HepG2 (cell line): ENCODE measurements around the gene ESR1. TPM values are rescaled to one million over a fixed set of nuclear protein-coding genes. Genes with fewer than 3 reads are reported as not detected.
A peak's percentile ranks its signal among the peaks of the same experiment; 100 is the strongest.

Source experiments
- AKNA ChIP-seq: sonication (generic); formaldehyde crosslinking; IDR thresholded peaks from 2 replicates; pipeline ENCODE4 v1.4.0; 2020; ENCODE audit warnings: missing genetic modification reagents, borderline replicate concordance
- BCL6 ChIP-seq: IDR thresholded peaks from 2 replicates; pipeline ENCODE4 v1.6.1; 2016; ENCODE audit warnings: missing genetic modification reagents, missing compliant biosample characterization
- FOSL2 ChIP-seq: sonication (generic); formaldehyde crosslinking; IDR thresholded peaks from 2 replicates; pipeline ENCODE4 v1.4.0; 2020; ENCODE audit warnings: missing genetic modification reagents
- GATAD2A ChIP-seq: IDR thresholded peaks from 2 replicates; pipeline ENCODE4 v1.6.1; 2016
- HOMEZ ChIP-seq: IDR thresholded peaks from 2 replicates; pipeline ENCODE4 v1.6.1; 2016; ENCODE audit warnings: low read depth
- IKZF4 ChIP-seq: sonication (generic); formaldehyde crosslinking; IDR thresholded peaks from 2 replicates; pipeline ENCODE4 v1.5.1; 2020; ENCODE audit warnings: borderline replicate concordance, mild to moderate bottlenecking, low read depth, missing genetic modification reagents; ENCODE audit errors: not compliant biosample characterization
- KDM2A ChIP-seq: sonication (generic); formaldehyde crosslinking; IDR thresholded peaks from 2 replicates; pipeline ENCODE4 v1.4.0; 2020; ENCODE audit warnings: low read depth, missing genetic modification reagents, borderline replicate concordance
- MBD4 ChIP-seq: IDR thresholded peaks from 2 replicates; pipeline ENCODE4 v1.6.1; 2012; ENCODE audit warnings: low read length, inconsistent platforms, borderline replicate concordance
- RAD21 ChIP-seq: fragments of 450-650 bp; formaldehyde crosslinking; IDR thresholded peaks from 2 replicates; pipeline ENCODE4 v1.5.0; 2020; ENCODE audit warnings: mild to moderate bottlenecking
- SP2 ChIP-seq: sonication (generic); formaldehyde crosslinking; IDR thresholded peaks from 2 replicates; pipeline ENCODE4 v1.5.1; 2020; ENCODE audit warnings: mild to moderate bottlenecking, missing genetic modification reagents
- XRCC5 ChIP-seq: fragments of 200-400 bp; formaldehyde crosslinking; optimal IDR thresholded peaks from 2 replicates; pipeline ENCODE3; 2017; ENCODE audit warnings: mild to moderate bottlenecking, low read length
- ZFP91 ChIP-seq: sonication (generic); formaldehyde crosslinking; IDR thresholded peaks from 2 replicates; pipeline ENCODE4 v1.9.0; 2022; ENCODE audit warnings: missing genetic modification reagents, mild to moderate bottlenecking, borderline replicate concordance
- ZNF317 ChIP-seq: sonication (generic); formaldehyde crosslinking; IDR thresholded peaks from 2 replicates; pipeline ENCODE4 v1.5.0; 2020; ENCODE audit warnings: mild to moderate bottlenecking, missing genetic modification reagents
- ZNF501 ChIP-seq: sonication (generic); formaldehyde crosslinking; IDR thresholded peaks from 2 replicates; pipeline ENCODE4 v1.5.1; 2020; ENCODE audit warnings: mild to moderate bottlenecking, moderate library complexity, missing genetic modification reagents
- ZNF605 ChIP-seq: sonication (generic); formaldehyde crosslinking; IDR thresholded peaks from 2 replicates; pipeline ENCODE4 v1.8.0; 2022; ENCODE audit warnings: mild to moderate bottlenecking, missing genetic modification reagents
- polyA plus RNA-seq, 8 experiments: library from polyadenylated mRNA; depleted of rRNA in 3 of 8; stranded (reverse) in 7 of 8; unstranded in 1 of 8; fragments of >200 nt; fragmentation: Illumina TruSeq in 4 of 8; extraction: Trizol in 4 of 8; gene quantifications; 2 replicates each; pipeline versions ENCODE4 v1.2.1 to v1.2.3, GENCODE V29; 2011 to 2016; ENCODE audit warnings: low read depth in 4 of 8, missing spikeins in 1 of 8, mixed read lengths in 1 of 8; ENCODE audit not compliant: insufficient read depth in 1 of 8
- total RNA-seq, 5 experiments: library from RNA; depleted of rRNA; stranded (reverse); fragments of >200 nt; fragmentation: Illumina TruSeq; extraction: Trizol; gene quantifications; 2 replicates each; pipeline ENCODE4 v1.2.3, GENCODE V29; 2016; ENCODE audit warnings: low read depth in 1 of 5
- TF ChIP-seq, protein P1 (sequence below): IDR thresholded peaks from 2 replicates; pipeline ENCODE4 v1.4.0; 2020; ENCODE audit warnings: mild to moderate bottlenecking, missing genetic modification reagents

Gene ESR1
- total and polyA plus RNA-seq, 2 of the 13 experiments (the other 11 are each of a cell fraction or from before 2014, with no cell fraction given): not detected

DNA sequence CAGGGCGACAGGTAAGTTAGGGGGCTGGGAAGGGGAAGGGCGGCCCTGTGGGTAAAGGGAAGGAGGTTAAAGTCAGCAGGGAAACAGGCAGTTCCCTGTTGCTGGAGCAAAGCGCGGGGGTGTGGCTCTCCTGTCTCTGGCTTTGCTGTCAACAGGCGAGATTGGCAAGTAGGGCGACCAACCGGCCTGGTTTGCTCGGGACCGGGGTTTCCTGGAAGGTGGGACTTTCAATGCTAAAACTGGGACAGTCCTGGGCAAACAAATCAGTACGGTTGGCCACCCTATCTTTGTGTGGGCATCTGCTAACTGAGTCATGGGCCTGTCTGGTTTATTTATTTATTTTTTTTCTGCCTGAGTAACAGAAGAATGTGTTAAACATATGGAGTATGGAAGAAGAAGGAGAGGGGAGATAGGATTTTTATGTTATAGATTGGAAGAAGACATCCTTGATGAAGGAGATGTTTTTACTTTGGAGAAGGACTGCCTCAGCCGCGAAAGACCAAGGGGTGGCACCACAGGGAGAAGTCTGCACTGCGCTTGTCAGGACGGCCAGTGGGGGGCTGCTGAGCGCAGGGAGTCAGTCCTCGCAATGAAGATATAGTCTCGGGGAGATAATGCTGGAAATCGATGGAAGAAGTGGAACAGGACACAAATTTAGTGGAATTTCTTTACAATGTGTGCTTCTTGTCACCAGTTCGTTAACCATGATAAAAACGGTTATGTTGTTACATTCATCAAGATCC is 43.4 kb upstream of the ESR1 start (continued):
- TF ChIP-seq XRCC5 (peak; percentile 79), BCL6 (CRISPR knock-in tag) (peak; percentile 20; the same call in 1 of the 2 replicates), MBD4 (no peak), GATAD2A (0 out of 2 replicates have a peak, but pooled peaks have one; percentile 20), HOMEZ (0 out of 2 replicates have a peak, but pooled peaks have one; percentile 15), ZNF605 (CRISPR knock-in tag) (peak; percentile 27; the same call in 1 of the 2 replicates), ZNF317 (peak; percentile 75; the same call in 1 of the 2 replicates), ZNF501 (CRISPR knock-in tag) (peak; percentile 39; the same call in 1 of the 2 replicates), FOSL2 (0 out of 2 replicates have a peak, but pooled peaks have one; percentile 17), SP2 (CRISPR knock-in tag) (peak; percentile 70), KDM2A (CRISPR knock-in tag) (peak; percentile 49; the same call in 1 of the 2 replicates), IKZF4 (CRISPR knock-in tag) (no peak), ZFP91 (CRISPR knock-in tag) (0 out of 2 replicates have a peak, but pooled peaks have one; percentile 30), AKNA (CRISPR knock-in tag) (no peak), RAD21 (peak; percentile 54)
- TF ChIP-seq, protein P1, sequence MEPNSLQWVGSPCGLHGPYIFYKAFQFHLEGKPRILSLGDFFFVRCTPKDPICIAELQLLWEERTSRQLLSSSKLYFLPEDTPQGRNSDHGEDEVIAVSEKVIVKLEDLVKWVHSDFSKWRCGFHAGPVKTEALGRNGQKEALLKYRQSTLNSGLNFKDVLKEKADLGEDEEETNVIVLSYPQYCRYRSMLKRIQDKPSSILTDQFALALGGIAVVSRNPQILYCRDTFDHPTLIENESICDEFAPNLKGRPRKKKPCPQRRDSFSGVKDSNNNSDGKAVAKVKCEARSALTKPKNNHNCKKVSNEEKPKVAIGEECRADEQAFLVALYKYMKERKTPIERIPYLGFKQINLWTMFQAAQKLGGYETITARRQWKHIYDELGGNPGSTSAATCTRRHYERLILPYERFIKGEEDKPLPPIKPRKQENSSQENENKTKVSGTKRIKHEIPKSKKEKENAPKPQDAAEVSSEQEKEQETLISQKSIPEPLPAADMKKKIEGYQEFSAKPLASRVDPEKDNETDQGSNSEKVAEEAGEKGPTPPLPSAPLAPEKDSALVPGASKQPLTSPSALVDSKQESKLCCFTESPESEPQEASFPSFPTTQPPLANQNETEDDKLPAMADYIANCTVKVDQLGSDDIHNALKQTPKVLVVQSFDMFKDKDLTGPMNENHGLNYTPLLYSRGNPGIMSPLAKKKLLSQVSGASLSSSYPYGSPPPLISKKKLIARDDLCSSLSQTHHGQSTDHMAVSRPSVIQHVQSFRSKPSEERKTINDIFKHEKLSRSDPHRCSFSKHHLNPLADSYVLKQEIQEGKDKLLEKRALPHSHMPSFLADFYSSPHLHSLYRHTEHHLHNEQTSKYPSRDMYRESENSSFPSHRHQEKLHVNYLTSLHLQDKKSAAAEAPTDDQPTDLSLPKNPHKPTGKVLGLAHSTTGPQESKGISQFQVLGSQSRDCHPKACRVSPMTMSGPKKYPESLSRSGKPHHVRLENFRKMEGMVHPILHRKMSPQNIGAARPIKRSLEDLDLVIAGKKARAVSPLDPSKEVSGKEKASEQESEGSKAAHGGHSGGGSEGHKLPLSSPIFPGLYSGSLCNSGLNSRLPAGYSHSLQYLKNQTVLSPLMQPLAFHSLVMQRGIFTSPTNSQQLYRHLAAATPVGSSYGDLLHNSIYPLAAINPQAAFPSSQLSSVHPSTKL (CRISPR knock-in tag): peak; percentile 19; the same call in 1 of the 2 replicates
